Hematopoietic multipotent progenitor cell treated with erythropoietin and hydrocortisone succinate and interleukin-3 and kit ligand, for 17 days (in vitro differentiated cells): ENCODE measurements around the gene PPP2CA.
"Not testable (repeated sequence)": the region's sequence is repeated elsewhere in the genome, so short reads cannot be mapped to it uniquely, and the experiment has no call there.

Experiments used
- DNase-seq: peaks from one replicate; pipeline ENCODE4 v3.0.0-alpha.2; 2015; ENCODE audit warnings: low spot score

PPP2CA gene

GRCh38 chr5:134189031-134189430 is 36.8 kb downstream of the PPP2CA start:
- no peak for DNase-seq

GRCh38 chr5:134188092-134188491 is 37.8 kb downstream of the PPP2CA start:
- DNase-seq, result no peak

DNA sequence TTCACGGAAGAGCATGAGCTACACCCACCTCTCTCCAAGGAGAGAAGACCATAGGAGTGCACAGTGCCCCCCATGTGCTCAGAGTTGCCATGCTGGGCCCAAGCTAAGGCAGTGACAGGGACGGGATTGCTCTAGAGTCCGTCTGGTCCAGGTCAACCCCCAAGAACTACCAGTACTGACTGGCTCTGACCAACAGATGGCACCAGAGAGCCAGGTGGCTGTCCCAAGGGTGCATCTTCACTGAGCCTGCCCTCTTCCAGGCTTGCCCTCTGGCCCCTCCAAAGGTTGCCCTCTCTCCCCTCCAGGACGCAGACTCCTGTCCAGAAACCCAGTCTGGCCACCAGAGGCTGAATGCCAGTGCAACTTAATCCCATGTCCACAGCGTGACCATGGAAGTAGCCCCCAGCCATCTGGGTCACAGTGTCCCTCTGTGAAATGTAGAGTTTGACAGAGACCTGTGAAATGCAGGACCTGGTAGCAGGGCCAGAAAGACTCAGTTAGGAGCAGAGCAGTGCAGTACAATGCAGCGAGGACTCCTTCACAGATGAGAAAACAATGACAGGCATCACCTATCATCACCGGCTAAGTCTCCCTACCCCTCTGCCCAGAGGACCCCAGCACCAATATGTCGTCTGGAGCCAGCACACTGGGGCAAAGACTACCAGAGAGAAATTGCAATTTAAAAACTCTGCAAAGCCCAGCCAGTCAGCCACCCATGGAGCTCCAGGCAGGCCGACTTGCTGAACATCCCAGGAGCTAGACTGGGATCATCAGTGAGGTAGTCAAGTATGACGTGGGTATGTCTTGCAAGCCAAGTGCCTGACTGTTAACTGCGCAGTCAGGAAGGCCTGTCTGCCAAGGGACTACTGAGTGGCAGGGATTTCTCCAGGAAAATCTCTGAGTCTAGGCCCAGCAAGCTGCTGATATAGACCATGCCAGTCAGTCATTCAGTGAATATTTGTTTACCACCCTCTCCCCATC is 41.4 kb downstream of the PPP2CA start:
- peak; percentile 90 for DNase-seq

- no peak for DNase-seq
These were observed 42.4 kb downstream of the PPP2CA start for GRCh38 chr5:134183481-134183880.

- no peak for DNase-seq
These were observed 47.8 kb downstream of the PPP2CA start for GRCh38 chr5:134178096-134178419.

DNA sequence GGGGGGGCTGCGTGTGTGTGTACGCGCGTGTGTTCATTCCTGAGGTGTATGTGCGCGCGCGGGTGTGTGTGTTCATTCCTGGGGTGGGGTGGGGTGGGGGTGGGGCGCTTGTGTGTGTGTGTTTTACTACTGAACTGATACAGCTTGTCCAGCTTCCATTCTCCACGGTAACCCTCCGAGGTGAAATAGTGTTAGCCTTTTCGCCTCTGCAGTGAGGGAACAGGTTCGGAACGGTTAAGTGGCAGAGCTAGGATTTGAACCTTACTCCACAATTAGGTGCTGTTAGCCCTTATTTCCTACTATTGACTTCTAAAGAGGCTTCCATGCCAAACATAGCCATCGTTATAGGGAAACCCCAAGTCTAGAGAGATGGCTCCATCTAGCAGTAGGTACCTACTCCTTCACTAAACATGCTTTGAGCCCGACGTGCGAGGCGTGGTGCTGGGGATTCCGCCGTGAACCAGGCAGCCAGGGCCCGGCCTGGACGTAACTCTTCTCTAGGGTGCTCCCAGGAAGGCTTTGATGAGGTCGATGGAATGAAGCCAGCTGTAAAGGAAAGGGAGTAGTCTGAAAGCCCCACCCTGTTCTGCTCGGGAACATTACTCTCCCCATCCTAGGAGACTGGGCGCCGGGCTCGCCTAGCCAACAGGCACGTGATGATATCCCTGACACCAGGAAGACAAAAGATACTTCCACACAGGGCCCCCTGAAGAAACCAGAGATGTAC is 48.3 kb downstream of the PPP2CA start:
- DNase-seq, result no peak

- DNase-seq, result peak; percentile 92
These were observed 49.1 kb downstream of the PPP2CA start, which contains the start of gene SKP1 for GRCh38 chr5:134176511-134177368. SKP1 (minus strand) TSS chr5:134176950; CDS start chr5:134174022, 2,928 bp downstream.

DNA sequence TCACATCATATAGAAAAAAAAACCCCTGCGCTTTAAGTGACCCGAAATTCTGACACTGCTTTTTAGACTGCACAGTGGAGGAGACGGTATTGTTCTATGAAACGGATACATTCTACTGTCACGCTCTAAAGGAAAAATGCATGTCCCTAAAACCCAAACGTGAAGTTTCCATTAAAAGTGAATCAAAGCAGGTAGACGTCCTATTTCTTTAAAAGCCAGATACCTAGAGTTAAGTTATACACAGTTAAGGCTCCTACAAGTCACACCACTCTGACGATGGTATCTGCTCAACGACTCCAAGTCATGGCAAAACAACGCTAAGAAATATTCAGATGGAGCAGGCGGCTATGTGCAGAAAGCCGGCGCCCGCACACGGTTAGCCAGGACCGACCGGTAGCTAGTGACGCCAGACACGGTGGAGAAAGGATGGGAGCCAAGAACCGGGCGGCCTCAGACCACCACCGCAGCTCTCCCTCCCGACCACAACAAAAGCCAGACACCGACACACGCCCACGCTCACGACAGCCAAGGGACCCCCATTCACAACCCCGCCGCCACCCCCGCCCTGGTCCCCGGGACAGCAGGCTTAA is 49.9 kb downstream of the PPP2CA start:
- DNase-seq, result peak; percentile 71

DNA sequence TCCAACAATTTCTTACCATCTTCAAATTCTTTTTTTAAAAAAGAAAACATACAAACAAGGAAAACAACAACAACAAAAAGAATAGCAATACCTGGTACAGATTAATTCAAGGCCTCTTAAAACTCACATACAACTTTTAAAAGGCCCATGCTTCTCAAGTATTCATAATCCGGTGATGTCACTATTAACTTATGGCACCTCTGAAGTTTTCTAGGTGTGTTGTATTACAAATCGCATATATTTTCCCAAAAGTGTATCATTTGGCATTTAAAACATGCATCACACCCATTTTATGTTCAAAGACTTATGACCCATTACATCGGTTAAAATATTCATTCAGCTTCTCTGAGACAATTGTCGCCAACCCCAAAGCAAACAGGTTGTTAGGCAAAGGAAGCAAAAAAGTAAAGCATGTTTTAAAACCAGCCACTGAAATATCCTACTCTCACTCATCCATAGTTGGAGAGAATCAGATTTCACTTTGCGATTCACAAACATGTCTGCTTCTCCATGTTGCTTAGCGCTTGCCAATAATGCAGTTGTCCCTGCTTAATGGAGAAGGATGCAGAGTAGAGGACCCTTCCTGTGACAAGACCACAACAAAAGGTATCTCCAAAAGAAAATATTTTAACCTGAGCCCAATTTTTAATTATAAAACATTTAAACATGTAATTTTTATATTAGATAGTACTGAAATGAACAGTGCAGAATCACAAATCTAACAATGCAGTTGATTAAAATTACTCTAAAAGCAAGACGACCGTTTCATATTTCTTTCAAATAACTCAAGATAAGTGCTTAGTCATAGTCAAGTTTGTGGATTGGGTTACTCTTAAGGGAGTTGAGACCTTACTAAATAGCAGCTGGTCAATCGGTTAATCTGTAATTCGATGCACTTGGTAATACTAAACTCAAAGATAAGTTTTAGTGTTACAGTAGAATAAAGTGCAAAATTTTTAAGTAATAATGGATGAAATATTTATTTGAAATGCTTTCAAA is 50.7 kb downstream of the PPP2CA start:
- peak; percentile 56 for DNase-seq

GRCh38 chr5:134171972-134172371 is 53.9 kb downstream of the PPP2CA start:
- DNase-seq, result peak; percentile 42

DNA sequence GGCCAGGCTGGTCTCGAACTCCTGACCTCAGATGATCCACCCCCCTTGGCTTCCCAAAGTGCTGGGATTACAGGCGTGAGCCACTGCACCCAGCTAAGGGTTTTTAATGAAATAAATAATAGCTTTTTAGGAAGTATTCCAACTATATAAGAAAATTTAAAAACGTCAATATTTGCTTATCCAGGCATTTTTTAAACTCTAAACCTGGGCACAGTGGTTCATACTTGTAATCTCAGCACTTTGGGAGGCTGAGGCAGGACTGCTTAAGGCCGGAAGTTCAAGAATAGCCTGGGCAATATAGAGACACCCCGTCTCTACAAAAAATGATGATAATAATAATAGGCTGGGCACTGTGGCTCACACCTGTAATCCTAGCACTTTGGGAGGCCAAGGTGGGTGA is 63.3 kb downstream of the PPP2CA start:
- DNase-seq, result no peak

DNA sequence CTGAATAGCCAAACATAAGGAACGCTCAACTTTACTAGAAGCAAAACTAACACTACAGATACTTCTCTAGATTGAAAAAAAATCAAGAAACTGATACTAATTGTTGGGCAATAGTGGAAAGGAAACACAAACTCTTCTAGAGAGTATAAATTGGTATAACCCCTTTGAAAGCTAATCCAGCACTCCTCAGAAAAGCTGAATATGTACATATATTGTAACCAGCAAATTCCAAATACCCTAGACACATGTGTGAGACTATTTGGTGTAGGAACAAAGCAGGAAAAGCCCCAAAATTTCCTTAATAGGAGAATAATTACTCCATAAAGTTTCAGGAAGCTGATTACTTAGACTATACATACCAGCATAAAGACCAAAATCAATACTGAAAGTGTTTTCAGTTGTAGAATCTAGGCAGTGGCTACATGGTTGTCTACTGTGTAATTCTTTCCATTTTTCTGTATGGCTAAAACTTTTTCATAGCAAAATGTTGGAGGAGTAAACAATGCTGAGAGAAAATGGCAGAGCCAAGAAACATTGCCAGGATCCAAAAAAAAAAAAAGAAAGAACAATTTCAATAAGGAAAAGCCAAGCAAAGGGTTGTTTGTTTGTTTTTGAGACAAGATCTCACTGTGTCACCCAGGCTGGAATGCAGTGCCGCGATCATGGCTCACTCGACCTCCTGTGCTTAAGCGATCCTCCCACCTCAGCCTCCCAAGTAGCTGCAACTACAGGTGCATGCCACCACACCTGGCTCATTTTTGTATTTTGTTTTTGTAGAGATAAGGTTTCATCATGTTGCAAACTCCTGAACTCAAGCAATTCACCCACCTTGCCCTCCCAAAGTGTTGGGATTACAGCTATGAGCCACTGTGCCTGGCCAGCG is 64.1 kb downstream of the PPP2CA start:
- DNase-seq, result no peak

GRCh38 chr5:134153657-134154056 is 72.2 kb downstream of the PPP2CA start:
- no peak for DNase-seq

GRCh38 chr5:134153241-134153640 is 72.6 kb downstream of the PPP2CA start:
- DNase-seq, result no peak

DNA sequence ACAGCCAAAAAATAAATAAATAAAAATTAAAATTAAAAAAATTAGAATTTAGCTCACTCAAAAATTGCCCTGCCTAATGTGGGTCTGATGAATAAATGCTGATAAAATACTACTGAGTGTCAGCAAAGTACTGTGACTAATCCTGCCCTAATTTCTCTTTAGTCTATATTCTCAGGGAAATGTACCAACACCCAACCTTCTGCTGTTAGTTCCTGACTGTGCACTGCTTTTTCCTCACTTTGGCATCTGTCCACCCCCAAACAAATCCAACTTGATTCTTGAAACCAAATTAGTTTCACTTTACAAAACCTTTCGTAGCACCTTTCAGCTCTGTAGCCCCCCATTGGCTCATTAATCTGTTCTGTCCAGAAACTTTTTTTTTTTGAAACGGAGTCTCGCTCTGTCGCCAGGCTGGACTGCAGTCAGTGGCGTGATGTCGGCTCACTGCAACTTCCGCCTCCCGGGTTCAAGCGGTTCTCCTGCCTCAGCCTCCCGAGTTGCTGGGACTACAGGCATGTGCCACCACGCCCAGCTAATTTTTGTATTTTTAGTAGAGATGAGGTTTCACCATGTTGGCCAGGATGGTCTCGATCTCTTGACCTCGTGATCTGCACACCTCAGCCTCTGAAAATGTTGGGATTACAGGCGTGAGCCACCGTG is 73.6 kb downstream of the PPP2CA start:
- DNase-seq, result not testable (repeated sequence)

DNA sequence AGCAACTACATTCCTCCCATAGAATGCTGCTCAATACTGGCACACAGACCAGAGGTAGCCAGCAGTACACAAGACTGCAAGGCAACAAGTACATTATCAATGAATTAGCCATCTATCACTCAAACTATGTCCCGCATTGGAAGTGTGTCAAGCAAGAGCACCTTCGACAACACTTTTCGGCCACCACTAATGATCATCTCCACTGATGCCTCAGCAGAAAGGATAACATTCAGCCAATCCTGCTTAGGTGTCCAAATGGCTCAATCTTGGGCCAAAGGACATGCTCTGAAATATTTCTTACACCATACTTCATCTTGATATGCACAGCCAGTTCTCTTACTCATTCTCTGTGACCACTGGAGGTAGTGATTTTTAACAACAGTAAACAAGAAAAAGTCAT is 74.2 kb downstream of the PPP2CA start:
- DNase-seq, result no peak

DNA sequence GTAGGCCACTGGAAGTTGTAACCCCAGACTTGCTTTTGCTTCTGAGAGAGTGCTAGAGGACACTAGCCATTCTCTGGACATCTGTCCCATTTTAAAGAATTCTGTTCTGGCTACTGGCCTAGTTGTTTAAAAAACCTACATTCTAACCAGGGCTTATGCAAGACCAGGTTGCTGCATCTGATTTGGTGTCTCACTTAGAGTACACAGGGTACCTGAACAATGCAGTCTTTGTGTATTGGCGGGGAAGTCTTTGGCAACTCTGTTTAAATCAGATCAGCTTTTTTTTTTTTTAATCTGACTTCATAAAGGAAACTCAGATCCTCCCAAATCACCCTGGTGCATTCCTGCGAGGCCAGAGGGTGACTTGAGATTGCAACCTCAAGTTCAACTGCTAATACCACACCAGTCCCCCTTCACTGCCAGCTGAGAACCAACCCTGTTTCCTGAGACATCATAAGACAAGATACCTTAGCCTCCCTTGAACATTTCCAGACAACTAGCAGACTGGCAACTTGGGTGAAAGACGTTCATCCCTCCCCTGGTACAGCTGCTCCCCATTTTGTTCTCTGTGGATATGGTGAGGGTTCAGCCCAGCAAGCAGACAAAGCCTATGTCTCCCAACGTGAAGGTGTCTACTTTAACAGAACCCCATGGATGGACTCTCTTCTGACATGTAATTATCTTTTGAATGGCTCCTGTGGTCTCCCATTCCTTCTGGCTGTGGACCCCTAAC is 76.1 kb downstream of the PPP2CA start:
- no peak for DNase-seq

DNA sequence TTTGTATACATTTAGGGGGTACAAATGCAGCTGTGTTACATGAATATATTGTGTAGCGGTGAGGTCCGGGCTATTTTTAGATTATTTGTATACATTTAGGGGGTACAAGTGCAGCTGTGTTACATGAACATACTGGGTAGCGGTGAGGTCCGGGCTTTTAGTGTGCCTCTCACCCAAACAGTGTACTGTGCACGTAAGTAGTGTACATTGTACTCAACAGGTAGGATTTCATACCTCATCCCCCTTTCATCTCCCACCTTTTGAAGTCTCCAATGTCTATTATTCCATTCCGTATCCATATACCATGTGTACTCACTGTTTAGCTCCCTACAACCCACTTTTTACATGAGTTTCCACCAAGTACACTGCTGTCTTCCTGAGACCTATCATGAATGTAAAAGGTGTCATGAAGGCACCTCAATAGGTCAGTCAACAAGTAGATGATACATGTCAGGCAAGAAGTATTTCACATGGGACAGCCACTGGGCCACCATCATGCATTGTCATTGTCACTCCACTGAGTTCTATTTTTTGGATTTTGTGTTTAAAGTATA is 76.8 kb downstream of the PPP2CA start:
- DNase-seq, result no peak
